BJ (cell line): Measurements from ENCODE around the gene NOL3. TPM values are rescaled to one million over a fixed set of nuclear protein-coding genes. Genes with fewer than 3 reads are reported as not detected.

Source experiments
- CTCF ChIA-PET: fragments of 350-600 bp; formaldehyde crosslinking; extraction: SDS; loops from one replicate; lab custom pipeline; 2021; ENCODE audit warnings: antibody characterized with exemption, inconsistent platforms; lab: Yijun Ruan, JAX
- POLR2A ChIA-PET: fragments of 300-600 bp; sonication (Branson Sonifier 250); formaldehyde crosslinking; extraction: SDS; loops from one replicate; lab custom pipeline; 2021; ENCODE audit warnings: antibody characterized with exemption; lab: Charles Lee
- DNase-seq: peaks from one replicate; pipeline ENCODE4 v3.0.0-alpha.2; 2011; ENCODE audit warnings: low read depth
- H3K27me3 ChIP-seq: 2 replicates; pipeline ENCODE4 v1.6.0; 2011; ENCODE audit warnings: low read length; ENCODE audit not compliant: control insufficient read depth, insufficient read depth
- H3K36me3 ChIP-seq: 2 replicates; pipeline ENCODE4 v1.5.1; 2011; ENCODE audit warnings: low read length; ENCODE audit not compliant: control insufficient read depth, insufficient read depth
- H3K4me3 ChIP-seq: 2 replicates; pipeline ENCODE4 v1.5.1; 2011; ENCODE audit warnings: low read depth, mild to moderate bottlenecking, control low read depth, low read length
- CTCF ChIP-seq: IDR thresholded peaks from 2 replicates; pipeline ENCODE4 v1.5.1; 2011; ENCODE audit warnings: low read depth, mild to moderate bottlenecking, control low read depth, inconsistent platforms, low read length, moderate library complexity; ENCODE audit not compliant: insufficient read depth
- polyA plus RNA-seq: library from polyadenylated mRNA; depleted of rRNA; stranded (reverse); fragments of >200 nt; gene quantifications from 2 replicates; pipeline ENCODE4 v1.2.3, GENCODE V29; 2011; rRNA removed
- small RNA-seq: library from RNA; depleted of rRNA; stranded (forward); fragments of <200 nt; gene quantifications from one replicate; pipeline ENCODE3, GENCODE V24; 2012; ENCODE audit warnings: low replicate concordance, low read depth; ENCODE audit not compliant: insufficient read length

NOL3 gene
- polyA plus RNA-seq, 1 experiment: 14.7 TPM

- no peak overlapping the region for H3K4me3 ChIP-seq
- ChIA-PET CTCF (interaction anchor here (1.0 kb wide), 1 partner anchor 10 kb away, joined by 3 read pairs; the partner anchor contains the start of gene TMEM208), POLR2A (no interaction called here)
- no peaks in the 10 kb centered on the region; the same call in 1 of the 2 replicates for H3K36me3 ChIP-seq
- no peak for TF ChIP-seq CTCF
- no peak for DNase-seq
- no peaks in the 10 kb centered on the region for H3K27me3 ChIP-seq
These were observed 46.5 kb downstream of the NOL3 start for GRCh38 chr16:67216612-67217490.

GRCh38 chr16:67223992-67224391, 53.7 kb downstream of the NOL3 start:
- TF ChIP-seq CTCF: no peak
- no peaks in the 10 kb centered on the region for H3K27me3 ChIP-seq
- DNase-seq: no peak
- ChIA-PET POLR2A (no interaction called here), CTCF (interaction anchor here (0.7 to 1.2 kb wide), 2 partner anchors 22 to 39 kb away, joined by 3 read pairs; no protein-coding TSS in a partner anchor)
- H3K36me3 ChIP-seq: peaks cover 6% of the 10 kb centered on the region
- H3K4me3 ChIP-seq: no peak overlapping the region

Small RNAs within 50 kb of the gene (small RNA-seq; reads per million reads assigned to genes)
- 2.9 reads per million, percentile 36 among the genes with 10 or more reads in this experiment for gene MIR328

Other genes starting within 250 kb of the NOL3 start
- 1.8 and 3.8 TPM in 2 replicates for gene RRAD, start 245.0 kb upstream of the NOL3 start, polyA plus RNA-seq
- gene CIAO2B, start 236.1 kb upstream of the NOL3 start, polyA plus RNA-seq: 155 and 171 TPM in 2 replicates
- gene CES2, start 235.0 kb upstream of the NOL3 start, polyA plus RNA-seq: 23.8 and 33.3 TPM in 2 replicates
- 0.07 and 0.13 TPM in 2 replicates for gene CES3, start 209.3 kb upstream of the NOL3 start, polyA plus RNA-seq
- gene CES4A, start 181.9 kb upstream of the NOL3 start, polyA plus RNA-seq: 3.6 and 4.5 TPM in 2 replicates
- 14.7 and 28.4 TPM in 2 replicates for gene CBFB, start 141.4 kb upstream of the NOL3 start, polyA plus RNA-seq
- 20.8 and 27.7 TPM in 2 replicates for gene PHAF1, start 60.6 kb upstream of the NOL3 start, polyA plus RNA-seq
- 25.7 and 34.9 TPM in 2 replicates for gene B3GNT9, start 19.5 kb upstream of the NOL3 start, polyA plus RNA-seq
- gene TRADD, start 10.6 kb upstream of the NOL3 start, polyA plus RNA-seq: 11.1 and 18.6 TPM in 2 replicates
- gene FBXL8, start 10.6 kb upstream of the NOL3 start, polyA plus RNA-seq: 4.1 and 5.7 TPM in 2 replicates
- 3.2 and 4.1 TPM in 2 replicates for gene HSF4, start 5.8 kb upstream of the NOL3 start, polyA plus RNA-seq
- gene MATCAP1, start 13.4 kb downstream of the NOL3 start, polyA plus RNA-seq: 8.7 and 13.1 TPM in 2 replicates
- gene EXOC3L1, start 19.6 kb downstream of the NOL3 start, polyA plus RNA-seq: not detected in 2 replicates
- 49.9 and 83.2 TPM in 2 replicates for gene E2F4, start 21.6 kb downstream of the NOL3 start, polyA plus RNA-seq
- 0.56 and 0.97 TPM in 2 replicates for gene ELMO3, start 28.6 kb downstream of the NOL3 start, polyA plus RNA-seq
- 64.2 and 79.7 TPM in 2 replicates for gene TMEM208, start 56.6 kb downstream of the NOL3 start, polyA plus RNA-seq
- 13.2 and 23.0 TPM in 2 replicates for gene FHOD1, start 76.9 kb downstream of the NOL3 start, polyA plus RNA-seq
- gene SLC9A5, start 78.4 kb downstream of the NOL3 start, polyA plus RNA-seq: 2.1 and 2.6 TPM in 2 replicates
- gene PLEKHG4, start 109.0 kb downstream of the NOL3 start, polyA plus RNA-seq: 12.1 and 25.2 TPM in 2 replicates
- 0.06 TPM in 1 of 2 replicates, not detected in the other for gene KCTD19, start 156.2 kb downstream of the NOL3 start, polyA plus RNA-seq
- gene LRRC36, start 156.3 kb downstream of the NOL3 start, polyA plus RNA-seq: 0.06 TPM in 1 of 2 replicates, not detected in the other
- gene TPPP3, start 223.0 kb downstream of the NOL3 start, polyA plus RNA-seq: 0.26 and 0.64 TPM in 2 replicates
- 3.5 and 7.4 TPM in 2 replicates for gene ZDHHC1, start 245.9 kb downstream of the NOL3 start, polyA plus RNA-seq